T1000 (cell line): ENCODE results near the gene FCGBP.
A peak's percentile ranks its signal among the peaks of the same experiment; 100 is the strongest.
"Not testable (repeated sequence)": the region's sequence is repeated elsewhere in the genome, so short reads cannot be mapped to it uniquely, and the experiment has no call there.

Experiments used
- DNase-seq: peaks from one replicate; lab custom pipeline; 2025; ENCODE audit warnings: mixed read lengths; lab: John Stamatoyannopoulos, UW

The FCGBP gene

DNA sequence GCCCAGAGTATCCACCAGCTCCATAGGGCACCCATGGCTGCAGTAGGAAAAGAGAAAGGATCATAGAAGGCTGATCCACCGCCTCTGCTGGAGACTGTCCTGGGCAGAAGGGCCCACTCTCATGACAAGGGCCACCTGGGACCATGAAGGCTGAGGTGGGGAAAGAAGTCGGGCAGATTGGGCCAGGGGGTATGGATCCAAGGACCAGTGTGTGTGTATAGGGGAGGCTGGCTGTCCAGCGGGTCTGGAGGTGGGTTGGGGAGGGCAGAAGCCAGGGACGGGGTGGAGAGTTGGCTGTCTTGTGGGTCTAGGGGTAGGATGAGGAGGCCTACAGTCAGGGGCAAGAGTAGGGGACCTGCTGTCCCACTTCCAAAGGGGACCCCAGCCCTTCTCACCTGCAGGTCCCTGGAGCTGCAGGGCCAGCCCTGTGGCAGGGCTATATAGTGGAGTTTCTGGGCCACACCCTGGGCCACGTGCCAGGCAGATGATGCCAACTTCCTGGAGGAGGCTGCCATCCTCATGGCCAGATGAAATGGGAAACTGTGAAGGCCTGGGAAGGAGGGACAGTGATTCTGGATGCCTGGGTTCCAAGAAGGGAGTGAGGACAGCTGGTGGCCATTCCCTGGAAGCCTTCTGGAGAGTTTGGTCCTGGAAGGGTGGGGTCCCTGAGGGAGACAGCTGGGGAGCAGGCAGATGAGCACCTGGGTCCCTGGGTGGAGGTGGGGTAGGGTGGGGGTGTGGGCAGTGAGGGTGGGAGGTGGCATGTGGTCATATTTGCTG, at the start of gene FCGBP:
Gene FCGBP (minus strand): TSS at position 51 of the 780 bp plus-strand sequence.
- DNase-seq = no peak

DNA sequence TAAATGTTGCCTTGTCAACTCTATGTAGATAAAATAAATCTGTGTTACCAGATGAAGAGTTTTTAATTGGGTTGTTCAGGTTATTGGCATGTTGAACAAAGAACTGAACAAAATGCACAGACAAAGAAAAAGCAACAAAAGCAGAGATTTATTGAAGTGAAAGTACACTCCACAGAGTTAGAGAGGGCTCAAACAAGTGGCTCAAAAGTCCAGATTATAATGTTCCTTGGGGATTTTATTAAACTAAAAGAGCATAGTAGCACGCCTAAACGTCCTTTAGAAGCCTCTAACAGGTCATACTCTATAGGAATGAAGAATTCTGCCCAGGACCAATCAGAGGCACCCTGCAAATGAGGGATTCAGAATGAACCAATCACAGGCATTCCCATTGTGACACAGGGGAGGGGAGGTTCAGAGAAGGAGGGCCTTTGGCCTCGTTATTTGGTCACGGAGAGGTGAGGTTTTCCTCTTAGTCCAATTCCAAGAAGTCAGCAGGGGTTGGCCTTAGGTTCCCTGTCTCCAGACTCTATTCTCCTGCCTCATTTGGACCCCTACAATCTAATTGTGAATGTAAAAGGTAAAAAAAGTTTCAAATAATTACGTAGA, 49.4 kb upstream of the FCGBP start:
- DNase-seq = no peak

DNA sequence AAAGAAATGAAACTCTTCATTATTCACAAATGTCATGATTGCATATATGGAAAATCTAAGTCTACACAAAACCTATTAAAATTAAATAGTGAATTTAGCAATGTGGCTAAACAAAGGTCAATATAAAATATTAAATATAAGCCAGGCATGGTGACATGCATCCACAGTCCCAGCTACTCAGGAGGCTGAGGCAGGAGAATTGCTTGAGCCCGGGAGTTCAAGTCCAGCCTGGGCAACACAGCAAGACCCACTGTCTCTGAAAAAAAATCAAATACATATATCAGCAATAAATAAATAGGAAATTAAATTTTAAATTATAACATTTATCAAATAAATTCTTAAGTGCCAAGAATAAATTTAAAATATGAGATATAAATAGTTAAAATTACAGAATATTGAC, 48.4 kb upstream of the FCGBP start:
- no peak for DNase-seq

DNA sequence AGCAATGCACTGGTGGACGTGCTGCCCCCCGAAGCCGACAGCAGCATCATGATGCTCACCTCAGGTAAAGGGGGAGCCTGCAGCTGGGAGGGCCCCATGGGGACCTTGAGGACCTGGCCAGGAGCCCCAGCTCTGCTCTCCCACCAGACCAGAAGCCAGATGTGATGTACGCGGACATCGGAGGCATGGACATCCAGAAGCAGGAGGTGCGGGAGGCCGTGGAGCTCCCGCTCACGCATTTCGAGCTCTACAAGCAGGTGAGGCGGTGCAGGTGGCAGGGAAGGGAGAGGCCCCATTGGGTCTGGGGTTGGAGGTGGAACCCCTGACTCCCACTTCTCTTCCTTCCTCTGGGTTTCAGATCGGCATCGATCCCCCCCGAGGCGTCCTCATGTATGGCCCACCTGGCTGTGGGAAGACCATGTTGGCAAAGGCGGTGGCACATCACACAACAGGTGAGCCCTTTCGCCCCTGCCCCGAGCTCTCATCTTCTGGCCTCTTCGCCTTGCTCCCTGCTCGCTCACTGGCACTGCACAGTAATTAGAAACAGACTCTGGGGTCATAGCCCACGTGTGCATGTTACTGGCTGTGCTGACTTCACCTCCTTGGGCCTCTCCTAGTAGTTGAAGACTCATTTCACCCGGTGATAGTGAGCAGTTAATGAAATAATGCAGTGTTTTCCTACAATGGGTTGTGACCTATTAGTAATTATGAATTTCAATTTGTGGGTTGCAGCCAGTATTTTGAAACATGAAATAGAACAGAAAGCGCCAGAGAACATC, 40.1 kb upstream of the FCGBP start:
- DNase-seq = no peak

DNA sequence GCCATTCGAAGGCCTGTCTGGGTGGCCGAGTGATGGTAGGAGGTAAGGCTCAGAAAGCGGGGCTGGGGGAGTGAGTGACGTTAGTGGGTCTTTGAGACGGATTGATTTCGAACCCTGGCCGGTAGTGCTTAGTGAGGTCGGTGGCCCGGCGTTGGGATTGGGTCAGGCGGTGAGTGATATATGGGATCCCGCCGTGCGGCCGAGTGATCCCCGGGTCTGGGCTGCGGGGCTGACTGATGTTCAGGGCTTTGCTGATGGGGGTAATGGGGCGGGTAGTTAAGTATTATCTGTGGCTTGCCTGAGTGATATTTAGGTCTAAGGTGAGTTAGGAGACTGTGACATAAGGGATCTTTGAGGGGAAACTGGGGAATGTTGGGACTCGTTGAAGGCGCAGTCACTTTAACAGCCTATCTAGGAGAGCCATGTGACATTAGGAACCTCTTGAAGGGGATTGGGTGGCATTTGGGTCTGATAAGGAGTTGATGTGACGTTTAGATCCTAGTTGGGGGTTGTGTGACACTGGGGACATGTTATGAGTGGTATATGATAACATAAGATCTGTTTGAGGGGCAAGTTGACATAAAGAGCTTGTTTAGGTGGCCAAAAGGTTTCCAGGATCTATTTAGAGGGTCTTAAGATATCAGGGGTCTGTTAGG, 37.1 kb upstream of the FCGBP start:
- no peak for DNase-seq

DNA sequence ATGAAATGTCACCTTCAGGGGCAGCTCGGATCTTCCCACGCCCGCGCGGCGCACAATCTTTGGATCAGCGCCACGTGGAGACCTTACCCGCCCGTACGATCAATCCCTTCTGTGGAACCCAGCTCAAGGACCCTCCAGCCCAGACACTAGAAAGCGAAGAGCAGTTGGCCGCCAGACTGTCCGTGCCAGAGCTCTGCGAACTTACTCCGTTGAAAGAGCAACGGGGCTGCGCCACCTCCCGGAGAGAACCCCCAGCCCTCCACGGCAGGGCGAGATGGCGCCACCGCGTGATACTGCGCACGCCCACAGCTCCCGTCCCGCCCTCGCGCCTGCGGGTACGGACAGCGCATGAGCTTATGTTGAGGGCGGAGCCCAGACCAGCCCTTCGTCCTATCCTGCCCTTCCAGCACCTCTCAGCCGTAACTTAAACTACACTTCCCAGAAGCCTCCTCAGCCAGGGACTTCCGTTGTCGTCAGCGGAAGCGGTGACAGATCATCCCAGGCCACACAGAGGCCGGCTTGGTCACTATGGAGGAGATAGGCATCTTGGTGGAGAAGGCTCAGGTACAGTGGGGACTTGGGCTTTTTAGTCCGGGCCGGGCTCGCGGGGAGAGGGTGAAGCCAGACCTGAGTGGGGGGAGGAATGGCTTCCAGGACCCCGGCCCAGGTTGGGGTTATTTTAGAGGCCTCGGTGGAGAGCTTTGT, 36.4 kb upstream of the FCGBP start, which contains the start of gene PSMC4:
Gene PSMC4 (plus strand): TSS at position 491 of the 705 bp plus-strand sequence. CDS start 38 bp downstream, at position 529.
- DNase-seq = peak; percentile 98

DNA sequence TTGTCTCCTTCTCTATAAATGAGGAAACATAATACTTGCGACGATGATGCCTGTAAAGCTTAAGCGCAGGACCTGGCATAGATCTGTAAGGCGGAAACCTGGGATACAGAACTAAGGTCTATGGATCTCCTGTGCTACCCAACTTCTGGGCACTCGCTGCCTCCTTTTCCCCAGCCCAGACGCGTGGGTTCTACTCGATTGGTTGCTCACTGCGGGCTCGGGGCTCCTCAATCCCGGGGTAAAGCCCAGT, 35.9 kb upstream of the FCGBP start:
- DNase-seq = no peak

DNA sequence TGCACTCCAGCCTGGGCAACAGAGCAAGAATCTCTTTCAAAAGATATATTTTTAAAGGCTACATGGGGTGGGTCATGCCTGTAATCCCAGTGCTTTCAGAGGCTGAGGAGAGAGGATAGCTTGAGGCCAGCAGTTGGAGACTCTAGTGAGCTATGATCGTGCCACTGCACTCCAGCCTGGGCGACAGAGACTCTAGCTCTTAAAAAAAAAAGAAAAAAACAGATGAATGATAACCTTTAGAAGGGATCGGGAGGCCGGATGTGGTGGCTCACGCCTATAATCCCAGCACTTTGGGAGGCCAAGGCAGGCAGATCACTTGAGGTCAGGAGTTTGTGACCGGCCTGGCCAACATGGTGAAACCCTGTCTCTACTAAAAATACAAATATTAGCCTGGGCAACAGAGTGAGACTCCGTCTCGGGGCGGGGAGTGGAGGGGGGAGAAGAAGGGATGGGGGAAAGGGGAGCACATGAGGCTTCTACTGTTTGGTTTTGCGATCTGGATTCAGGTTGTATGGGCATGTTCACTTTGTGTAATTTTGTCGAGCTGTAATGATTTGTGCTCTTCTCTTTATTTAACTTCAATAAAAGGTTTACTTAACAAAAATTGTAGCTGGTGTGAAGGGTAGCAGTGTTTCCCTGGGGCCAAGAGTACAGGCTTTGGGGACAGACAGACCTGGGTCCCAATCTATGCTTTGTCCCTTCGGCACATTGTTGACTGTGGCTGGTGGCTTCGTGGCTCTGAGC, 35.4 kb upstream of the FCGBP start:
- no peak for DNase-seq

DNA sequence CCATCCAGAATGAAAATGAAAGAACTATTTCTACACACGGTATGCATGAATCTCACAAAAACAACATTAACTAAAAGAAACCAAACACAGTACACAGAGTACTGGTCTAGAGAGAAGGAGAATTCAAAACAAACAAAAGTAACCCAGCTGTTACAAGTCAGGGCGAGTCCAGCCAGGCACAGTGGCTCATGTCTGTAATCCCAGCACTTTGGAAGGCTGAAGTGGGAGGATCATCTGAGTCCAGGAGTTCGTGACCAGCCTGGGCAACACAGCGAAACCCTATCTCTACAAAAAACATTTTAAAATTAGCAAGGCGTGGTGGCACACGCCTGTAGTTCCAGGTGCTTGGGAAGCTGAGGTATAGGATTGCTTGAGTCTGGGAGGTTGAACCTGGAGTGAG, 34.8 kb upstream of the FCGBP start:
- DNase-seq = no peak

DNA sequence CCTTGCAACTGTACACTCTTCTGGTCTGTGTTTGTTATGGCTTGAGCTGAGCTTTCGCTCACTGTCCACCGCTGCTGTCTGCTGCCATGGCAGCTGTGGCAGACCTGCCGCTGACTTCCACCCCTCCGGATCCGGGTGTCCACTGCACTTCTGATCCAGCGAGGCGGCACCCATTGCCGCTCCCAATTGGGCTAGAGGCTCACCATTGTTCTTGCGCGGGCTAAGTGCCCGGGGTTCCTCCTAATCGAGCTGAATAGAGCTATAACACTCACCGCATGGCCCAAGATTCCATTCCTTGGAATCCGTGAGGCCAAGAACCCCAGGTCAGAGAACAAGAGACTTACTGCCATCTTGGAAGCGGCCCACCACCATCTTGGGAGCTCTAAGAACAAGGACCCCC, 34.4 kb upstream of the FCGBP start:
- DNase-seq = no peak

DNA sequence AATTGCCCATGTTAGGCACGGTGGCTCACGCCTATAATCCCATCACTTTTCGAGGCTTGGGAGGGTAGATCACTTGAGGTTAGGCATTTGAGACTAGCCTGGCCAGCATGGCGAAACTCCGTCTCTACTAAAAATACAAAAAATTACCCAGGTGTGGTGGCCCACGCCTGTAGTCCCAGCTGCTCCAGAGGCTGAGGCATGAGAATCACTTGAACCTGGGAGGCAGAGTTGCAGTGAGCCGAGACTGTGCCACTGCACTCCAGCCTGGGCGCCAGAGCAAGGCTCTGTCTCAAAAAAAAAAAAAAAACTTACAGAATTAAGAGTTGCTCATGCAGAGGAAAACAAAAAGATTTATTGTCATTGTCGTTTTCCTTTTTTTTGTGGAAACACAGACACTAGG, 33.1 kb upstream of the FCGBP start:
- no peak for DNase-seq

DNA sequence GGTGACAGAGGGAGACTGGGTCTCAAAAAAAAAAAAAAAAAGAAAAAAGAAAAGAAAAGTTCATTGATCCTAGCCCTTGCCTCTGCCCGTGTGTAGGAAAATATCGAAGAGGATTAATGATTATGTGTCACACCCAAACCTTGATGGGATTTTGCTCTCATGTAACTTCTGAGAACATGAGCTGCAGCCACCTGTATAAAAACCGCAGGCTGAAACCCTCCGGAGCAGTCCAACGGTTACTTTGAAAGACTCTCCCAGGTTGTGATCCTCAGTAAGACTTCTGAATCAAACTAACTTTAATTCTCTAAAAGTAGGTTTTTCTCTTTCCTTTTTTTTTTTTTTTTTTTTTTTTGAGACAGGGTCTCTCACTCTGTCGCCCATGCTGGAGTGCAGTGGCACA, 32.2 kb upstream of the FCGBP start:
- no peak for DNase-seq

DNA sequence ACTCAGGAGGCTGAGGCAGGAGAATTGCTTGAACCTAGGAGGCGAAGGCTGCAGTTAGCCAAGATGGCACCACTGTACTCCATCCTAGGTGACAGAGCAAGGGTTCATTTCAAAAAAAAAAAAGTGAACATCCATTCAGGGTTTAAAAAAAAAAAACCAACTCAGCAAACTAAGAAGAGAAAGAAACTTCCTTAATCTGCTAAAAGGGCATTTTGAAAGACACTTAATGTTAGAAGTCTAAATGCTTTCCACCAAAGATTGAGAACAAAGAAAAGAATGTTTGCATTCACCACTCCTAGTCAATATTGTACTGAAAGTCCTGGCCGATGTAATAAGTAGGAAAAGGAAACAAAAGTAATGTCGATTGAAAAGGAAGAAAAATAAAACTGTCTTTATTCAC, 29.5 kb upstream of the FCGBP start:
- DNase-seq = no peak

DNA sequence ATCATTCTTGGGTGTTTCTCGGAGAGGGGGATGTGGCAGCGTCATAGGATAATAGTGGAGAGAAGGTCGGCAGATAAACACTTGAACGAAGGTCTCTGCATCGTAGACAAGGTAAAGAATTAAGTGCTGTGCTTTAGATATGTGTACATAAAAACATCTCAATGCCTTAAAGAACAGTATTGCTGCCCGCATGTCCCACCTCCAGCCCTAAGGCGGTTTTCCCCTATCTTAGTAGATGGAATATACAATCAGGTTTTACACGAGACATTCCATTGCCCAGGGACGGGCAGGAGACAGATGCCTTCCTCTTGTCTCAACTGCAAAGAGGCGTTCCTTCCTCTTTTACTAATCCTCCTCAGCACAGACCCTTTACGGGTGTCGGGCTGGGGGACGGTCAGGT, 25.0 kb upstream of the FCGBP start:
- DNase-seq = not testable (repeated sequence)

DNA sequence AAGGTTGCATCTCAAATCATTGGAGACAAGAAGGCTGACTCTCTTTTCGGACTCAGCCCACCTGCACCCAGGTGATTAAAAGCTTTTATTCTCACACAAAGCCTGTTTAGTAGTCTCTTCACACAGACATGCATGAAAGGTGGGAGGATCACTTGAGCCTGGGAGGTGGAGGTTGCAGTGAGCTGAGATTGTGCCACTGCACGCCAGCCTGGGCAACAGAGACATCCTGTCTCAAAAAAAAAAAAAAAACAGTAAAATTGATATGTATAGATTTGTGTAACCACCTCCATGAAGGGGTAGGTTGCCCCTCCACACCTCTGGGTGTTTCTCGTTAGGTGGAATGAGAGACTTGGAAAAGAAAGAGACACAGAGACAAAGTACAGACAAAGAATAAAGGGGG, 24.5 kb upstream of the FCGBP start:
- DNase-seq = not testable (repeated sequence)

DNA sequence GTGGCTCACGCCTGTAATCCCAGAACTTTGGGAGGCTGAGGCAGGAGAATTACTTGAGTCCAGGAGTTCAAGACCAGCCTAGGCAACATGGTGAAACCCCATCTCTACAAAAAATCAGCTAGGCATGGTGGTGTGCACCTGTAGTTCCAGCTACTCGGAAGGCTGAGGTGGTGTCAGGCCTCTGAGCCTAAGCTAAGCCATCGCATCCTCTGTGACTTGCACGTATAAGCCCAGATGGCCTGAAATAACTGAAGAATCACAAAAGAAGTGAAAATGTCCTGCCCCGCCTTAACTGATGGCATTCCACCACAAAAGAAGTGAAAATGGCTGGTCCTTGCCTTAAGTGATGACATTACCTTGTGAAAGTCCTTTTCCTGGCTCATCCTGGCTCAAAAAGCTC, 23.5 kb upstream of the FCGBP start:
- DNase-seq = not testable (repeated sequence)

DNA sequence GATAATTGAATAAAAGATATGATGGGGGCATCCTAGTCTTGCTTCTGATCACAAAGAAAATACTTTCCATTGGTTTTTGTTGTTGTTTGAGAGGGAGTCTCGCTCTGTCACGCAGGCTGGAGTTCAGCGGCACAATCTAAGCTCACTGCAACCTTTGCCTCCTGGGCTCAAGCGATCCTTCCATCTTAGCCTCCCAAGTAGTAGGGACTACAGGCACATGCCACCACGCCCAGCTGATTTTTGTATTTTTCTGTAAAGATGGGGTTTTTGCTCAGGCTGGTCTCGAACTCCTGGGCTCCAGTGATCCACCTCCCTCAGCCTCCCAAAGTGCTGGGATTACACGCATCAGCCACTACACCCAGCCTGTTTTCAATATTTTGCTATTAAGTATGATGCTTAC, 19.5 kb upstream of the FCGBP start:
- DNase-seq = no peak

DNA sequence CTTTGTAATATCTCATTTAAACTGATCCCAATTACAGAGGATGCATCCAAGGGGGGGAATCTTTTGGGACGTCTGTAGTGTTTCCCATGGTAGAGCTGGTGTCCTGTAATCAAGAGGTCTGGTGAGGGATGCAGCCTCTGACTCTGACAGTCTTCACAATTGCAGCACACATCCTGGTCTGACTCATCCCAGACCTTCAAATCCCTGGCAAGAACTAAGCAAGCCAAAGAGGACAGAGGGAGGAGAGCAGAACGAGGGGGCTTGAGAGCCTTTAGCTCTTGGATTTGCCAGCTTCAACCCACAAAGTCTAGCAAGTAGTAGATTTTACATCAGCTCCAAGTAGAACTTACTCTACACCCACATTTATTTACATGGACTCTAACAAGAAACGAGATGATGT, 17.3 kb upstream of the FCGBP start:
- no peak for DNase-seq

DNA sequence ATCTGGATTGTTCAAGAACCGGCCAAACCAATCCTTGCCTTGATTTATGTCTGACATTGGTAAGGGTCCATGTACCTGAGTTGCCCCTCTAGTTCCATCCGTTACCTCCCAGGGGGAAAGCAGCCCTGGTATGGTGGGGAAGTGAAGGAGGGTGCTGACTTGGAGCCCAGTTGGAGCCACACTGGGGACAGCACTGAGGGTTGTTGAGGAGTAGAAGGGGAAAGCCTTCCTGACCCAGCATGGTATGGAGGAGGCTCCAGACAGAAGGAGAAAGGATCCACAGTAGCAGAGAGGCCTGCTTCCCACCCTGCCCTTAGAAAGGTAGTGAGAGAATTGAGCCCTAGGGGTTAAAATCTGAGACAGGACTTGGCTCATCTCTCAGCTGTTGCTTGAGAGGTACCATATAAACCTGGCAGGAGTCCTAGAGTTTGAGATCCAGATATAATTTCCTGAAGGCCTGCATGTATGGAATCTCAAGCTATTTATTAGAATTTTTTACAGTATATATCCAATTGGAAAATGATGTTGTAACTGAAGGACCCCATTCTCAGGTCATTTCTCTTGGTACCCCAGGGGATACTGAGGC, 16.7 kb upstream of the FCGBP start:
- no peak for DNase-seq

DNA sequence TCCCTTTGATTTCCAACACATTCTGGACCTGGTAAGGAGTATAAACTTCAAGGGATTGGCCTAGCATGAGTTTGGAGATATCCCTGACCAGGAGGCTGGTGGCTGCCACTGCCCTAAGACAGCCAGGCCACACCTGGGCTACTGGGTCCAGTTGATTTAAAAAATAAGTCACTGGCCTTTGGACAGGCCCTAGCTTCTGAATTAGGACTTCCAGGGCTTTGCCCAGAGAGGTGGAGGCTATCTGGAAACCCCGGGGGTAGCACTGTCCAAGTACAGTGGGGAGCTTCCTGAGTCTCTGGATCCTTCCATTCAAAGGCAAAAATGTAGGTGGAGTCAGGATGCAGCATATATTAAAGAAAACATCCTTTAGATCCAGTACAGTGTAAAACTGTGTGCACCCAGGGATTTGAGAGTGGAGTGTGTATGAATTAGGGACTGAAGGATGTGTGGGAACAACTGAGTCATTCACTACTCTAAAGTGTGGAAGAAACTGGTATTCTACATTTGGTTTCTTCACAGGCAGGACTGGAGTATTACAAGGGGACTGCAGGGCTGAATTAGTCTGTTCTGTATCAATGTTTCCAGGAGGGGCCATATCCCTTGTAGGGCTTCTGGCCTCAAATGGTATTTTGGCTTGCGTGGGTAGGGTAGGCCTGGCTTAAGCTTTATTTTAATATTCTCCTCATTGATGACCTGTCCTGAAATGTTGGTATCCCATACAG, 14.8 kb upstream of the FCGBP start:
- no peak for DNase-seq
